ENCODE data around the gene TMPRSS3. TPM values are rescaled to one million over a fixed set of nuclear protein-coding genes. Genes with fewer than 3 reads are reported as not detected.

Gene TMPRSS3
- total RNA-seq, 2 donors from 2014 or later = not detected

GRCh38 chr21:42340187-42341050 is 55.4 kb downstream of the TMPRSS3 start:
- no peaks in the 10 kb centered on the region for H3K36me3 Mint-ChIP-seq (ENCODE audit: low read depth)
- Histone ChIP-seq H3K27me3 (ENCODE audit: control insufficient read depth, insufficient read depth, low read length, poor library complexity, severe bottlenecking) (no peaks in the 10 kb centered on the region), H3K36me3 (ENCODE audit: control insufficient read depth, insufficient read depth, low read length) (no peaks in the 10 kb centered on the region), H3K4me3 (ENCODE audit: low read length) (no peak overlapping the region), H3K4me1 (ENCODE audit: control insufficient read depth, insufficient read depth, low read length) (peaks cover 3% of the 10 kb centered on the region), H3K27ac (ENCODE audit: low read depth, low read length) (no peak overlapping the region), H3K9ac (ENCODE audit: extremely low read depth, low read length, poor library complexity, severe bottlenecking) (no peak overlapping the region), H3K9me3 (ENCODE audit: control insufficient read depth, low read length) (no peaks in the 10 kb centered on the region)
- no peaks in the 10 kb centered on the region for H3K9me3 Mint-ChIP-seq
- peak; percentile 24 for DNase-seq
- no peaks in the 10 kb centered on the region for H3K27me3 Mint-ChIP-seq (ENCODE audit: insufficient read depth)
- TF ChIP-seq CTCF (conservative IDR thresholded peaks at IDR 0.05) = no peak
- no peak overlapping the region for H3K27ac Mint-ChIP-seq
- H3K4me3 Mint-ChIP-seq = no peak overlapping the region
- H3K4me1 Mint-ChIP-seq = peaks cover 5% of the 10 kb centered on the region
- 92 to 94% methylated on average over 24 of the region's 24 CpGs for WGBS, 2 experiments (ENCODE audit: insufficient coverage in 1 of 2, insufficient read length in 1 of 2)

- Histone ChIP-seq H3K4me3 (ENCODE audit: low read length) (no peak overlapping the region), H3K4me1 (ENCODE audit: control insufficient read depth, insufficient read depth, low read length) (peaks cover 3% of the 10 kb centered on the region), H3K9me3 (ENCODE audit: control insufficient read depth, low read length) (no peaks in the 10 kb centered on the region), H3K9ac (ENCODE audit: extremely low read depth, low read length, poor library complexity, severe bottlenecking) (no peak overlapping the region), H3K27ac (ENCODE audit: low read depth, low read length) (peak overlapping the region; percentile 47), H3K27me3 (ENCODE audit: control insufficient read depth, insufficient read depth, low read length, poor library complexity, severe bottlenecking) (no peaks in the 10 kb centered on the region), H3K36me3 (ENCODE audit: control insufficient read depth, insufficient read depth, low read length) (no peaks in the 10 kb centered on the region)
- Mint-ChIP-seq H3K36me3 (ENCODE audit: low read depth) (no peaks in the 10 kb centered on the region), H3K9me3 (no peaks in the 10 kb centered on the region), H3K27ac (no peak overlapping the region), H3K27me3 (ENCODE audit: insufficient read depth) (no peaks in the 10 kb centered on the region), H3K4me3 (no peak overlapping the region), H3K4me1 (peaks cover 5% of the 10 kb centered on the region)
- peak; percentile 5 for DNase-seq
- 90 to 95% methylated on average over 10 to 16 of the region's 17 CpGs for WGBS, 2 experiments (ENCODE audit: insufficient coverage in 1 of 2, insufficient read length in 1 of 2)
- TF ChIP-seq CTCF (conservative IDR thresholded peaks at IDR 0.05) = no peak
Measured at GRCh38 chr21:42338729-42339715, 56.8 kb downstream of the TMPRSS3 start.
